Stimulated activated naive B cell treated with anti-CD40 and anti-IgM and Interleukin-4, amounts not matched to agents 10 μg/mL and 1 μg/mL and 100 μg/mL, for 72 hours (primary cell): ENCODE measurements around the gene GFRA1.
"Not testable (repeated sequence)": the region's sequence is repeated elsewhere in the genome, so short reads cannot be mapped to it uniquely, and the experiment has no call there.

Source experiments
- ATAC-seq, 2 donors: fragments of 150-1000 bp; cut with Tn5 transposase; replicated peaks; 2 replicates each; pipeline ENCODE4 v1.10.0; 2021; ENCODE audit warnings: moderate library complexity in 1 of 2
- DNase-seq: peaks from one replicate; pipeline ENCODE4 v3.0.0; 2021
- H3K27ac Mint-ChIP-seq: one replicate; pipeline ENCODE4 v1.8.0; 2022; ENCODE audit warnings: mild to moderate bottlenecking, mixed read lengths
- H3K27me3 Mint-ChIP-seq, 2 donors: one replicate each; pipeline ENCODE4 v1.8.0; 2022; ENCODE audit warnings: mixed read lengths in 2 of 2
- H3K36me3 Mint-ChIP-seq, 2 donors: one replicate each; pipeline ENCODE4 v1.8.0; 2022; ENCODE audit warnings: mixed read lengths in 2 of 2, mild to moderate bottlenecking in 1 of 2
- H3K4me1 Mint-ChIP-seq, 2 donors: one replicate each; pipeline ENCODE4 v1.8.0; 2022; ENCODE audit warnings: mixed read lengths in 2 of 2, mild to moderate bottlenecking in 1 of 2
- H3K4me3 Mint-ChIP-seq, 2 donors: one replicate each; pipeline ENCODE4 v1.8.0; 2022; ENCODE audit warnings: mild to moderate bottlenecking in 2 of 2, mixed read lengths in 2 of 2, moderate library complexity in 1 of 2
- H3K9me3 Mint-ChIP-seq, 2 donors: one replicate each; pipeline ENCODE4 v1.8.0; 2022; ENCODE audit warnings: mixed read lengths in 2 of 2, mild to moderate bottlenecking in 1 of 2

Gene GFRA1

DNA sequence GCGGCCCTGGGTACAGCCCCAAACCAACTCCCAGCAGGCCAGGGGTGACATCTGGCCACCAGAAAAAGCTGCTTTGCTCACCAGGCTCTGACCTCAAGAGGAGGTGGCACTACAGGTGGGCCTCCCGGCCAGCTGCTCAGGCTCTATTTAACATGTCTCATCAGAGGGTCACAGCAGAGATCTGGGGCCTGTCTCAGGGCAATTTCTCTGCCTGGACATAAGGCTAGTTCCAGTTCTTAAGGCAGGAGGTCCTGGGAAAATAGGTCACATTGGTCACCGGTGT is 88.6 kb downstream of the GFRA1 start:
- Mint-ChIP-seq H3K27ac (no peak overlapping the region), H3K27me3 (no peaks in the 10 kb centered on the region)

DNA sequence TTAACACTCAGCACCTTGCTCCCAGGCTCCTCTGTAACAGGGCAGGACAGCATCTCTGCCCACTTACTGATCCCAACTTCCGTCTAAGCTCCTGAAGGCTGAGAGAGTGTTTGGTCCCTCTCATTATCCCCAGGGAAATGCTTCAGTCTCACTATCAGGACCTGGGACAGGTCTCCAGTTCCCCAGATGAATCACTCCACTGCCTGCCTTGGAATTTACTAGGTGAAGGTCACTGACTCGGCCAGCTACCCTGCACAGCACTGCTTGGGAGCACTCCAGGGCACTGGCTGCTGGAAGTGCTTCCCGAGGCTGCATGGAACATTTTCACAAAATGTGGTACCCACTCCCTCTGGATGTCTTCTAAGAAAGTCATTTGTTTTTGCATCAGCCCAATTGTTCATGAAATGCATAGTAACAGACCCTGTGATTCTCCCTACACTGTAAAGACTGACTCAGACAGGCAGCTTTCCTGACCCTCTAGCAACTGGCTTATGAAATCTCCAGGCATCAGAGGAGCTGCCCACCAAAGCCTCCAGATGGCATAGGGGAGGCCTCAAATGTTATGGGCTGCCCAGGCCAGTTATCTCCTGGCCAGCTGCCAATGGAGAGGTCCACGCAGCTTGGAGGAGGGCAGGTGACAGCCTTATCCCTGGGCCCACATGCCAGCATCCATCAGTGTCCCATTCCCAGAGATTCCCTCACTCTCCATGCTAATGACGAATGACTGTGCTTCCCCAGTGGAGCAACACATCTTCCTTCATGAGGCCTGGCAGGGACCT is 89.1 kb downstream of the GFRA1 start:
- no peak overlapping the region for H3K27ac Mint-ChIP-seq
- H3K4me3 Mint-ChIP-seq: no peak overlapping the region
- no peak for DNase-seq
- H3K27me3 Mint-ChIP-seq: no peaks in the 10 kb centered on the region
- peaks cover 1 to 3% of the 10 kb centered on the region in 2 donors for H3K9me3 Mint-ChIP-seq
- no peaks in the 10 kb centered on the region for H3K36me3 Mint-ChIP-seq
- H3K4me1 Mint-ChIP-seq: no peaks in the 10 kb centered on the region
- ATAC-seq: no peak

More for the DNA sequence above, 88.6 kb downstream of the GFRA1 start:
- Mint-ChIP-seq H3K4me1 (no peaks in the 10 kb centered on the region), H3K9me3 (peaks cover 1 to 3% of the 10 kb centered on the region in 2 donors), H3K4me3 (no peak overlapping the region), H3K36me3 (no peaks in the 10 kb centered on the region)
- DNase-seq: no peak
- ATAC-seq: no peak

DNA sequence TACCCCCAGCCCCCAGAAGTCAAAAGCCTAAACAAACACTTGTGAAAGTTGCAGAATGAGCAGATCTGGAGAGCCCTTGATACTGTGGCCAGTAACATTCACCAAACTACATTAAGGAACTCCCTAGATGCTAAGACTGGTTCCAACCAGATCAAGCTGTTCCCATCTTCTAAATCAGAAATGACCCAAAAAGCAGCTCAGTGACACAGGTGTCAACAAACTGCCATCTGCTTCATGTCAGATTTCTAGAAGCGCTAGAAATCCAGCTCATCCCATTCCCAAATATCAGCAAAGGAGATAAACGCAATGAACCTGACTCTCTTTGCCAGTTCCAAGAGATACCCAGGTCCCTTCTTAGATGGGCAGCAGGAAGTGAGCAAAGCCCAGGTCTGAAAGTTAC is 90.6 kb downstream of the GFRA1 start:
- Mint-ChIP-seq H3K27ac (no peak overlapping the region), H3K9me3 (peaks cover 1 to 3% of the 10 kb centered on the region in 2 donors), H3K36me3 (no peaks in the 10 kb centered on the region), H3K27me3 (no peaks in the 10 kb centered on the region), H3K4me1 (no peaks in the 10 kb centered on the region), H3K4me3 (no peak overlapping the region)
- ATAC-seq: no peak
- DNase-seq: no peak

- Mint-ChIP-seq H3K9me3 (peaks cover 0 to 1% of the 10 kb centered on the region in 2 donors), H3K27me3 (no peaks in the 10 kb centered on the region), H3K4me1 (no peaks in the 10 kb centered on the region), H3K27ac (no peak overlapping the region), H3K4me3 (no peak overlapping the region), H3K36me3 (no peaks in the 10 kb centered on the region)
- DNase-seq (no peak), ATAC-seq (no peak)
Measured at GRCh38 chr10:116178086-116178605, 94.9 kb downstream of the GFRA1 start.

- Mint-ChIP-seq H3K27ac (no peak overlapping the region), H3K4me1 (no peaks in the 10 kb centered on the region), H3K9me3 (no peaks in the 10 kb centered on the region), H3K36me3 (no peaks in the 10 kb centered on the region), H3K4me3 (no peak overlapping the region), H3K27me3 (no peaks in the 10 kb centered on the region)
- DNase-seq (no peak), ATAC-seq (no peak)
Measured at GRCh38 chr10:116175231-116175630, 97.8 kb downstream of the GFRA1 start.

- peaks cover 0 to 4% of the 10 kb centered on the region in 2 donors for H3K9me3 Mint-ChIP-seq
- no peaks in the 10 kb centered on the region for H3K4me1 Mint-ChIP-seq
- no peak overlapping the region for H3K4me3 Mint-ChIP-seq
- DNase-seq (no peak), ATAC-seq (no peak)
- no peaks in the 10 kb centered on the region for H3K27me3 Mint-ChIP-seq
- no peaks in the 10 kb centered on the region for H3K36me3 Mint-ChIP-seq
- no peak overlapping the region for H3K27ac Mint-ChIP-seq
Measured at GRCh38 chr10:116171505-116171904, 101.5 kb downstream of the GFRA1 start.

GRCh38 chr10:116170815-116171250 is 102.2 kb downstream of the GFRA1 start:
- no peaks in the 10 kb centered on the region for H3K4me1 Mint-ChIP-seq
- H3K4me3 Mint-ChIP-seq: no peak overlapping the region
- ATAC-seq: no peak
- H3K9me3 Mint-ChIP-seq: peaks cover 0 to 8% of the 10 kb centered on the region in 2 donors
- no peak for DNase-seq
- H3K36me3 Mint-ChIP-seq: no peaks in the 10 kb centered on the region
- no peak overlapping the region for H3K27ac Mint-ChIP-seq
- no peaks in the 10 kb centered on the region for H3K27me3 Mint-ChIP-seq

DNA sequence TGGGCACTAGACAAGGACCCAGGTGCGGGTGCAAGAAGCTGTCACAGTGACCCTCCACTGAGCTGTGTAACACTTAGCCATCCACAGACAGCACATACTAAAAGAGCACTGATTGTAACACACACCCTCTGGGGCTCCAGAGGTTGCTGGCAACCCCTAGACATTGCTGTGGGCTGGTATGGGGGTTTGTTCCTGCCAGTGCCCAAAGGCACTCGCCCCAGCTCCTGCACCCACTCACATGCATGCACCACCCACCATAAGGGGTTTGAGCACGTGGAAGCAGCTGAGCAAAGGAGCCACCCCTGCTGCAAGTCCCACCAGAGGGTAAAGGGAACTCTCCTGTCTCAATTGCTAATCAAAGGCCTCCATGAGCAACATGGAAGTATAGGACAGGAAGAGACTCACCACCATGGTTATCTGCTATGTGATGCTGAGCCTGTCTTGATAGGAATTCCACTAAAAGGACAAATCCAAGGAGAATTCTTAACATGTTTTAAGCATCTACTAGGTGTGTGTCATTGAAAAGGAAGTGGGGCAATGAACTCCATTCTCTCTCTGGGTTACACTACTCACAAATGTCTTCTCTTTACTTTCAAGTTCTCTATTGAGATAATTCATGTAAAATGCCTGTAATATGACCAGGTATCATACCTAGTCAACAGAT is 103.1 kb downstream of the GFRA1 start:
- ATAC-seq: no peak
- no peaks in the 10 kb centered on the region for H3K36me3 Mint-ChIP-seq

GRCh38 chr10:116168745-116169144 is 104.3 kb downstream of the GFRA1 start:
- Mint-ChIP-seq H3K27me3 (no peaks in the 10 kb centered on the region), H3K4me1 (no peaks in the 10 kb centered on the region), H3K4me3 (no peak overlapping the region), H3K9me3 (peaks cover 0 to 9% of the 10 kb centered on the region in 2 donors), H3K27ac (no peak overlapping the region), H3K36me3 (no peaks in the 10 kb centered on the region)
- DNase-seq (no peak), ATAC-seq (no peak)

More for the DNA sequence above, 103.1 kb downstream of the GFRA1 start:
- Mint-ChIP-seq H3K4me3 (no peak overlapping the region), H3K27ac (no peak overlapping the region), H3K27me3 (no peaks in the 10 kb centered on the region), H3K9me3 (peaks cover 0 to 9% of the 10 kb centered on the region in 2 donors), H3K4me1 (no peaks in the 10 kb centered on the region)
- DNase-seq: no peak

DNA sequence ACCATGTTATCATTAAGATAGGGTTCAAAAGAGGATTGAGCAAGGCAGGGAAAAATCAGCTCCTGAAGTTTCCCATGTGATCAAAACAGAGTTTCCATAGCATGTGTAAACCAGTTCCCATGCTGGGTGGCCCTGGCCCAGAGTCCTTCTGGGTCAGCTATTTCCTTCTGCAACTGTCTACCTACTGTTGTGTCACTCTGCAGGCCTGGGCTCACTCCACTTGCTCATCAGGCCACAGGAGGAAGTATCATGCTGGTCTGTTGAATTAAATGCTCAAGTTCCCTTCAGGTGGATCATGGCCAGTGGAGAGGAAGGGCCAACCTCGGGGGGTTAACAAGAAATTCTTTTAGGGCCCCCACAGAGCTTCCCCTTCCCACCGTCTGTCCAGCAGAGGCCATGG is 104.7 kb downstream of the GFRA1 start:
- H3K36me3 Mint-ChIP-seq: no peaks in the 10 kb centered on the region
- H3K4me1 Mint-ChIP-seq: no peaks in the 10 kb centered on the region
- no peak overlapping the region for H3K27ac Mint-ChIP-seq
- DNase-seq: no peak
- H3K9me3 Mint-ChIP-seq: peaks cover 0 to 9% of the 10 kb centered on the region in 2 donors
- ATAC-seq: no peak
- H3K4me3 Mint-ChIP-seq: no peak overlapping the region
- no peaks in the 10 kb centered on the region for H3K27me3 Mint-ChIP-seq

- H3K27ac Mint-ChIP-seq, H3K27me3 Mint-ChIP-seq, H3K4me3 Mint-ChIP-seq: not testable (repeated sequence)
Measured at GRCh38 chr10:116165941-116166340, 107.1 kb downstream of the GFRA1 start.

DNA sequence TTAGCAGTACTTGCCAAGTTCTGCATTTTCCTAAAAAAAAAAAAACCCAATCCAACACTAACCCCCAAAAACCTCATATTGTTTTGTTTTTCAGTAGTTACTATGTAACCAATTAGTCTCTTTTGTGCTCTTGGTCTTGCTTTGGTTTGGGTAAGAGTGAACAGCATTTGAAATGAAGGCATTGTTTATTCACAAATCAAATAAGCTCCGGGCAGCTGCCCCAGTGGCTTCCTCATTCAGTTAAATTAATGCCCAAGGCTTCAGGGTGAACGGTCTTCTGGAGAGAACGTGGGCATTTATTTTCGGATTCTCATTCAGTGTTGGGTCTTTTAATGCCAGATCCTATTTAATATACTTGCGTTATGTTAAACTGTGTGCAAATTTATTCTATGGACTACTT is 108.7 kb downstream of the GFRA1 start:
- Mint-ChIP-seq H3K9me3 (peaks cover 0 to 10% of the 10 kb centered on the region in 2 donors), H3K27ac (no peak overlapping the region), H3K4me1 (no peaks in the 10 kb centered on the region), H3K27me3 (no peaks in the 10 kb centered on the region), H3K36me3 (no peaks in the 10 kb centered on the region), H3K4me3 (no peak overlapping the region)
- ATAC-seq (no peak), DNase-seq (no peak)

More at GRCh38 chr10:116165941-116166340, 107.1 kb downstream of the GFRA1 start:
- H3K4me1 Mint-ChIP-seq, DNase-seq, H3K36me3 Mint-ChIP-seq, H3K9me3 Mint-ChIP-seq, ATAC-seq: not testable (repeated sequence)

- Mint-ChIP-seq H3K4me3 (no peak overlapping the region), H3K27ac (no peak overlapping the region), H3K27me3 (no peaks in the 10 kb centered on the region), H3K4me1 (no peaks in the 10 kb centered on the region), H3K9me3 (peaks cover 0 to 10% of the 10 kb centered on the region in 2 donors), H3K36me3 (no peaks in the 10 kb centered on the region)
- DNase-seq (no peak), ATAC-seq (no peak)
Measured at GRCh38 chr10:116163333-116164131, 109.5 kb downstream of the GFRA1 start.

DNA sequence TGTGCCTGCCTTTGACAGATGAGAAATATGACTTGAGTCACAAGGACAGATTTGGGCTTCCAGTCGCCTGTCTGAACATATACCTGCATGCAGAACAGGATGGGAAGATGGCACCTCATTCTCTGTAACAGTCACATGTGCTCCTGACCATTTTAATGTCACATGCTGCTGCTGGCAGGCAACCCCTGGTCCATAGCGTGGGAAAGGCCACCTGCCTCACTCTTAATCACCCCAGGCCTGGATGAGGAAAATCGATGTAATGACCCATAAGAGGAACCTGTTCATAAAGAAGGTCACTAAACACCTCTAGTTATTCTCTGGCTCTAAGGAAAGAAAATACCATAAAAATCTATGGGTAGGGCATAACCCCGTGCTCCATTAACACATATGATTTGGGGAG is 110.2 kb downstream of the GFRA1 start:
- no peak overlapping the region for H3K27ac Mint-ChIP-seq
- H3K4me1 Mint-ChIP-seq: no peaks in the 10 kb centered on the region
- H3K4me3 Mint-ChIP-seq: no peak overlapping the region
- no peaks in the 10 kb centered on the region for H3K27me3 Mint-ChIP-seq
- no peak for ATAC-seq
- H3K9me3 Mint-ChIP-seq: peaks cover 0 to 10% of the 10 kb centered on the region in 2 donors
- no peaks in the 10 kb centered on the region for H3K36me3 Mint-ChIP-seq
- DNase-seq: no peak
